BE2C (cell line): ENCODE measurements around the gene STXBP1.

ENCODE experiments used
- DNase-seq: peaks from one replicate; pipeline ENCODE4 v3.0.0-alpha.2; 2020
- H3K27me3 ChIP-seq: fragments of 250-450 bp; sonication (Bioruptor Pico); 2 replicates; pipeline ENCODE4 v1.5.1; 2020; ENCODE audit warnings: mild to moderate bottlenecking
- H3K36me3 ChIP-seq: fragments of 250-450 bp; sonication (Bioruptor Pico); 2 replicates; pipeline ENCODE4 v1.5.1; 2020; ENCODE audit warnings: mild to moderate bottlenecking
- H3K4me1 ChIP-seq: fragments of 250-450 bp; sonication (Bioruptor Pico); 2 replicates; pipeline ENCODE4 v1.5.1; 2020
- H3K4me3 ChIP-seq: 2 replicates; pipeline ENCODE4 v1.5.1; 2011; ENCODE audit warnings: low read depth, low read length
- H3K9me3 ChIP-seq: fragments of 250-450 bp; sonication (Bioruptor Pico); 2 replicates; pipeline ENCODE4 v1.5.1; 2020
- TF ChIP-seq, protein P1 (sequence below): IDR thresholded peaks from 2 replicates; pipeline ENCODE4 v1.5.1; 2012; ENCODE audit warnings: mild to moderate bottlenecking, low read depth, low read length

Gene STXBP1

GRCh38 chr9:127644943-127645342 is 32.9 kb downstream of the STXBP1 start:
- no peaks in the 10 kb centered on the region for H3K27me3 ChIP-seq
- H3K4me3 ChIP-seq, result no peak overlapping the region
- TF ChIP-seq, protein P1, sequence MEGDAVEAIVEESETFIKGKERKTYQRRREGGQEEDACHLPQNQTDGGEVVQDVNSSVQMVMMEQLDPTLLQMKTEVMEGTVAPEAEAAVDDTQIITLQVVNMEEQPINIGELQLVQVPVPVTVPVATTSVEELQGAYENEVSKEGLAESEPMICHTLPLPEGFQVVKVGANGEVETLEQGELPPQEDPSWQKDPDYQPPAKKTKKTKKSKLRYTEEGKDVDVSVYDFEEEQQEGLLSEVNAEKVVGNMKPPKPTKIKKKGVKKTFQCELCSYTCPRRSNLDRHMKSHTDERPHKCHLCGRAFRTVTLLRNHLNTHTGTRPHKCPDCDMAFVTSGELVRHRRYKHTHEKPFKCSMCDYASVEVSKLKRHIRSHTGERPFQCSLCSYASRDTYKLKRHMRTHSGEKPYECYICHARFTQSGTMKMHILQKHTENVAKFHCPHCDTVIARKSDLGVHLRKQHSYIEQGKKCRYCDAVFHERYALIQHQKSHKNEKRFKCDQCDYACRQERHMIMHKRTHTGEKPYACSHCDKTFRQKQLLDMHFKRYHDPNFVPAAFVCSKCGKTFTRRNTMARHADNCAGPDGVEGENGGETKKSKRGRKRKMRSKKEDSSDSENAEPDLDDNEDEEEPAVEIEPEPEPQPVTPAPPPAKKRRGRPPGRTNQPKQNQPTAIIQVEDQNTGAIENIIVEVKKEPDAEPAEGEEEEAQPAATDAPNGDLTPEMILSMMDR, result no peak
- no peaks in the 10 kb centered on the region for H3K36me3 ChIP-seq
- no peaks in the 10 kb centered on the region for H3K9me3 ChIP-seq
- peaks cover 2% of the 10 kb centered on the region; the same call in 1 of the 2 replicates for H3K4me1 ChIP-seq
- DNase-seq, result no peak

DNA sequence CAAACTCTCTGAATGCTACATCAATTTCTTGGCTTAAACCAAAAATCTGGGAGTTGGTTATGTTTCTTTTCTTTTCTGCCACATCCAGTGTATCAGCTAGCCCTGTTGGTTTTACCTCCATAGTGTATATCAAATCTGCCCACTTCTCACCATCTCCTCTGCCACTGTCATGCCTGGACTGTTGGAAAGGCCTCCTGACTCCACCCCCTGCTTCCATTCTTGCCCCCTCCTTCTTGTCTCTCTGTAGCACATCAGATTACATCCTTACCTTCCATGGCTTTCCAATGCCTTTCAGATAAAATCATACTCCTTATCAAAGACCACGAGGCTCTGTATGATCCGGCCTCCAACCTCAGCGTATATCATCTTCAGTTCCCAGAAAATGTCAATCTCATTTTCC is 35.4 kb downstream of the STXBP1 start:
- no peaks in the 10 kb centered on the region for H3K9me3 ChIP-seq
- H3K27me3 ChIP-seq, result no peaks in the 10 kb centered on the region
- TF ChIP-seq, protein P1, result no peak
- peaks cover 2% of the 10 kb centered on the region; the same call in 1 of the 2 replicates for H3K4me1 ChIP-seq
- H3K4me3 ChIP-seq, result no peak overlapping the region
- H3K36me3 ChIP-seq, result peaks cover under 1% of the 10 kb centered on the region; the same call in 1 of the 2 replicates
- DNase-seq, result no peak

DNA sequence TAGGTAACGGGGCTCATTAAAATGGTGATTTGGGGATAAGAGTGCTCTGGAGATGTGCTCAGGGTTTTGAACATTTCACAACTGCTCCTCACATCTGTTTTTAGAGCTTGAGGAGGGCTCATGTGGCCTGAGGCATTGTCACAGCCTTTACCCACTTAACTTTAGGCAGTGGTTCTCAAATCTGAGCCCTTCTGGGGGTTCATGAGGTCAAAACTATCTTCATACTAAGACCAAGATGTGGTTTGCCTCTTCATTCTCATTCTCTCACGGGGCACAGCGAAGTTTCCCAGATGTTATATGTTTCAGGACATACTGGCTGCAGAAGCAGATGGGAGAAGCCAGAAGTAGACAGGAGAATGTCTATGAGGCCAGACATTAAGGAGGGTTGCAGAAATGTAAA is 38.4 kb downstream of the STXBP1 start:
- Histone ChIP-seq H3K4me1 (peaks cover 2% of the 10 kb centered on the region; the same call in 1 of the 2 replicates), H3K36me3 (peaks cover 16% of the 10 kb centered on the region), H3K27me3 (no peaks in the 10 kb centered on the region), H3K9me3 (no peaks in the 10 kb centered on the region), H3K4me3 (no peak overlapping the region)
- no peak for DNase-seq
- TF ChIP-seq, protein P1, result no peak

- no peaks in the 10 kb centered on the region for H3K9me3 ChIP-seq
- no peak overlapping the region for H3K4me3 ChIP-seq
- H3K36me3 ChIP-seq, result peaks cover 16% of the 10 kb centered on the region
- TF ChIP-seq, protein P1, result no peak
- H3K27me3 ChIP-seq, result no peaks in the 10 kb centered on the region
- H3K4me1 ChIP-seq, result peaks cover 2% of the 10 kb centered on the region; the same call in 1 of the 2 replicates
- no peak for DNase-seq
These were observed 39.9 kb downstream of the STXBP1 start for GRCh38 chr9:127651697-127652610.

- TF ChIP-seq, protein P1, result no peak
- no peaks in the 10 kb centered on the region for H3K27me3 ChIP-seq
- H3K4me3 ChIP-seq, result no peak overlapping the region
- H3K9me3 ChIP-seq, result no peaks in the 10 kb centered on the region
- DNase-seq, result no peak
- H3K36me3 ChIP-seq, result peaks cover 16% of the 10 kb centered on the region
- H3K4me1 ChIP-seq, result peaks cover 2% of the 10 kb centered on the region; the same call in 1 of the 2 replicates
These were observed 40.7 kb downstream of the STXBP1 start for GRCh38 chr9:127652733-127653132.

DNA sequence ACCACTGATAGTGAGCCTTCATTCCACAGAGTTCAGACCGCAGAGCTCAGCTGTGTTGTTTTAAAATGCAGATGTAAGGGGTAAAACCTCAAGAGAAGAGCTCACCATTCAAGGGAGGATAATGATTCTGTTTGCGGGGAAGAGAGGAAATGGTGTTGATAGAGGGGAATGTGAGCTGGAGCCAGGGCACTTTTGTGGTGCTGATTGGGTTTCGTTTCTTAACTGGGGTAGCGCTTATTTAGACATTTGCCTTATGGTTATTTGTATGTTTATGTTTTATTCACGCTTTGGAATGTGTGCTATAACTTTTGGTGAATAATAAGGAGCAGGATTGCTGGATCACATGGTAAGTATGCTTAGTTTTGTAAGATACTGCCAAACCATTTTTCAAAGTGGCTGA is 42.5 kb downstream of the STXBP1 start:
- H3K27me3 ChIP-seq, result no peaks in the 10 kb centered on the region
- H3K4me3 ChIP-seq, result no peak overlapping the region
- H3K4me1 ChIP-seq, result no peaks in the 10 kb centered on the region
- peaks cover 16% of the 10 kb centered on the region for H3K36me3 ChIP-seq
- no peak for DNase-seq
- TF ChIP-seq, protein P1, result no peak
- H3K9me3 ChIP-seq, result no peaks in the 10 kb centered on the region
